Measurements from ENCODE around the gene GALNT2. TPM values are rescaled to one million over a fixed set of nuclear protein-coding genes. Genes with fewer than 3 reads are reported as not detected.

The GALNT2 gene
- polyA plus RNA-seq, 1 donor: 47.1 TPM

- Histone ChIP-seq H3K4me3 (ENCODE audit: low read length) (no peak overlapping the region), H3K36me3 (ENCODE audit: control insufficient read depth, insufficient read depth, low read length) (no peaks in the 10 kb centered on the region), H3K27me3 (ENCODE audit: control insufficient read depth, insufficient read depth, low read length) (no peaks in the 10 kb centered on the region), H3K4me1 (ENCODE audit: control insufficient read depth, insufficient read depth, low read length) (no peaks in the 10 kb centered on the region), H3K27ac (ENCODE audit: low read length) (no peak overlapping the region), H3K9me3 (ENCODE audit: control insufficient read depth, low read depth, low read length) (no peaks in the 10 kb centered on the region)
- WGBS (ENCODE audit: insufficient coverage, low lambda C conversion rate): no CpG with 5 or more reads among the region's 4 CpGs
- DNase-seq: no peak
Measured at GRCh38 chr1:230062521-230062920, 4.5 kb upstream of the GALNT2 start.

GRCh38 chr1:230064283-230064682, 2.8 kb upstream of the GALNT2 start:
- Histone ChIP-seq H3K9me3 (ENCODE audit: control insufficient read depth, low read depth, low read length) (no peaks in the 10 kb centered on the region), H3K27me3 (ENCODE audit: control insufficient read depth, insufficient read depth, low read length) (no peaks in the 10 kb centered on the region), H3K27ac (ENCODE audit: low read length) (no peak overlapping the region), H3K4me3 (ENCODE audit: low read length) (no peak overlapping the region), H3K36me3 (ENCODE audit: control insufficient read depth, insufficient read depth, low read length) (no peaks in the 10 kb centered on the region), H3K4me1 (ENCODE audit: control insufficient read depth, insufficient read depth, low read length) (no peaks in the 10 kb centered on the region)
- WGBS (ENCODE audit: insufficient coverage, low lambda C conversion rate): no CpG with 5 or more reads among the region's 6 CpGs
- DNase-seq: no peak

- Histone ChIP-seq H3K27ac (ENCODE audit: low read length) (no peak overlapping the region), H3K27me3 (ENCODE audit: control insufficient read depth, insufficient read depth, low read length) (no peaks in the 10 kb centered on the region), H3K4me1 (ENCODE audit: control insufficient read depth, insufficient read depth, low read length) (peaks cover 2% of the 10 kb centered on the region), H3K9me3 (ENCODE audit: control insufficient read depth, low read depth, low read length) (no peaks in the 10 kb centered on the region), H3K4me3 (ENCODE audit: low read length) (no peak overlapping the region), H3K36me3 (ENCODE audit: control insufficient read depth, insufficient read depth, low read length) (no peaks in the 10 kb centered on the region)
- DNase-seq: no peak
- WGBS (ENCODE audit: insufficient coverage, low lambda C conversion rate): 100% methylated on average over 2 of the region's 2 CpGs
Measured at GRCh38 chr1:230065161-230065560, 1.9 kb upstream of the GALNT2 start.

- H3K9me3 ChIP-seq (ENCODE audit: control insufficient read depth, low read depth, low read length): no peaks in the 10 kb centered on the region
- H3K4me3 ChIP-seq (ENCODE audit: low read length): no peak overlapping the region
- WGBS (ENCODE audit: insufficient coverage, low lambda C conversion rate): 29% methylated on average over 1 of the region's 2 CpGs
- DNase-seq: no peak
- H3K4me1 ChIP-seq (ENCODE audit: control insufficient read depth, insufficient read depth, low read length): peaks cover 2% of the 10 kb centered on the region
- no peaks in the 10 kb centered on the region for H3K36me3 ChIP-seq (ENCODE audit: control insufficient read depth, insufficient read depth, low read length)
- H3K27ac ChIP-seq (ENCODE audit: low read length): no peak overlapping the region
- H3K27me3 ChIP-seq (ENCODE audit: control insufficient read depth, insufficient read depth, low read length): no peaks in the 10 kb centered on the region
Measured at GRCh38 chr1:230065571-230065970, 1.5 kb upstream of the GALNT2 start.

GRCh38 chr1:230066031-230066430, 1.0 kb upstream of the GALNT2 start:
- WGBS (ENCODE audit: insufficient coverage, low lambda C conversion rate): 67% methylated on average over 1 of the region's 8 CpGs
- peak in 1 of 2 donors; percentile 35 for DNase-seq
- H3K27ac ChIP-seq (ENCODE audit: low read length): peak overlapping the region; percentile 88
- no peaks in the 10 kb centered on the region for H3K36me3 ChIP-seq (ENCODE audit: control insufficient read depth, insufficient read depth, low read length)
- no peaks in the 10 kb centered on the region for H3K9me3 ChIP-seq (ENCODE audit: control insufficient read depth, low read depth, low read length)
- peak overlapping the region; percentile 71 for H3K4me3 ChIP-seq (ENCODE audit: low read length)
- no peaks in the 10 kb centered on the region for H3K27me3 ChIP-seq (ENCODE audit: control insufficient read depth, insufficient read depth, low read length)
- H3K4me1 ChIP-seq (ENCODE audit: control insufficient read depth, insufficient read depth, low read length): peaks cover 2% of the 10 kb centered on the region

- H3K4me1 ChIP-seq (ENCODE audit: control insufficient read depth, insufficient read depth, low read length): peaks cover 2% of the 10 kb centered on the region
- H3K4me3 ChIP-seq (ENCODE audit: low read length): peak overlapping the region; percentile 76
- no peaks in the 10 kb centered on the region for H3K27me3 ChIP-seq (ENCODE audit: control insufficient read depth, insufficient read depth, low read length)
- peak in 1 of 2 donors; percentile 74 for DNase-seq
- peak overlapping the region; percentile 55 for H3K27ac ChIP-seq (ENCODE audit: low read length)
- no CpG with 5 or more reads among the region's 44 CpGs for WGBS (ENCODE audit: insufficient coverage, low lambda C conversion rate)
- no peaks in the 10 kb centered on the region for H3K36me3 ChIP-seq (ENCODE audit: control insufficient read depth, insufficient read depth, low read length)
- no peaks in the 10 kb centered on the region for H3K9me3 ChIP-seq (ENCODE audit: control insufficient read depth, low read depth, low read length)
Measured at GRCh38 chr1:230067419-230067870, 407 bp downstream of the GALNT2 start.

GRCh38 chr1:230067871-230068620, 1.0 kb downstream of the GALNT2 start:
- peak in 1 of 2 donors; percentile 70 for DNase-seq
- H3K27ac ChIP-seq (ENCODE audit: low read length): peak overlapping the region; percentile 55
- no peaks in the 10 kb centered on the region for H3K9me3 ChIP-seq (ENCODE audit: control insufficient read depth, low read depth, low read length)
- H3K27me3 ChIP-seq (ENCODE audit: control insufficient read depth, insufficient read depth, low read length): no peaks in the 10 kb centered on the region
- H3K36me3 ChIP-seq (ENCODE audit: control insufficient read depth, insufficient read depth, low read length): no peaks in the 10 kb centered on the region
- WGBS (ENCODE audit: insufficient coverage, low lambda C conversion rate): no CpG with 5 or more reads among the region's 59 CpGs
- peak overlapping the region; percentile 76 for H3K4me3 ChIP-seq (ENCODE audit: low read length)
- peaks cover 2% of the 10 kb centered on the region for H3K4me1 ChIP-seq (ENCODE audit: control insufficient read depth, insufficient read depth, low read length)

- Histone ChIP-seq H3K36me3 (ENCODE audit: control insufficient read depth, insufficient read depth, low read length) (no peaks in the 10 kb centered on the region), H3K4me3 (ENCODE audit: low read length) (peak overlapping the region; percentile 76), H3K4me1 (ENCODE audit: control insufficient read depth, insufficient read depth, low read length) (peaks cover 2% of the 10 kb centered on the region), H3K27me3 (ENCODE audit: control insufficient read depth, insufficient read depth, low read length) (no peaks in the 10 kb centered on the region), H3K9me3 (ENCODE audit: control insufficient read depth, low read depth, low read length) (no peaks in the 10 kb centered on the region), H3K27ac (ENCODE audit: low read length) (no peak overlapping the region)
- peak in 1 of 2 donors; percentile 49 for DNase-seq
- no CpG with 5 or more reads among the region's 9 CpGs for WGBS (ENCODE audit: insufficient coverage, low lambda C conversion rate)
Measured at GRCh38 chr1:230068621-230068873, 1.5 kb downstream of the GALNT2 start.

- Histone ChIP-seq H3K9me3 (ENCODE audit: control insufficient read depth, low read depth, low read length) (no peaks in the 10 kb centered on the region), H3K36me3 (ENCODE audit: control insufficient read depth, insufficient read depth, low read length) (no peaks in the 10 kb centered on the region), H3K4me1 (ENCODE audit: control insufficient read depth, insufficient read depth, low read length) (peaks cover 2% of the 10 kb centered on the region), H3K27ac (ENCODE audit: low read length) (no peak overlapping the region), H3K4me3 (ENCODE audit: low read length) (peak overlapping the region; percentile 76), H3K27me3 (ENCODE audit: control insufficient read depth, insufficient read depth, low read length) (no peaks in the 10 kb centered on the region)
- WGBS (ENCODE audit: insufficient coverage, low lambda C conversion rate): 86% methylated on average over 1 of the region's 13 CpGs
- DNase-seq: peak in 1 of 2 donors; percentile 29
Measured at GRCh38 chr1:230068952-230069684, 2.1 kb downstream of the GALNT2 start.

GRCh38 chr1:230069796-230070195, 2.8 kb downstream of the GALNT2 start:
- Histone ChIP-seq H3K4me3 (ENCODE audit: low read length) (no peak overlapping the region), H3K27ac (ENCODE audit: low read length) (no peak overlapping the region), H3K27me3 (ENCODE audit: control insufficient read depth, insufficient read depth, low read length) (no peaks in the 10 kb centered on the region), H3K4me1 (ENCODE audit: control insufficient read depth, insufficient read depth, low read length) (peaks cover 2% of the 10 kb centered on the region), H3K36me3 (ENCODE audit: control insufficient read depth, insufficient read depth, low read length) (no peaks in the 10 kb centered on the region), H3K9me3 (ENCODE audit: control insufficient read depth, low read depth, low read length) (no peaks in the 10 kb centered on the region)
- peak in 1 of 2 donors; percentile 11 for DNase-seq
- whole genome bisulfite sequencing (ENCODE audit: insufficient coverage, low lambda C conversion rate): no CpG with 5 or more reads among the region's 4 CpGs
